Right lobe of liver (tissue), 6 donors: ENCODE measurements around the gene YBX2. TPM values are rescaled to one million over a fixed set of nuclear protein-coding genes. Genes with fewer than 3 reads are reported as not detected.

Source experiments
- ATAC-seq, 4 donors: fragments of 200-7000 bp; cut with Tn5 transposase; one replicate each; pipeline ENCODE4 v1.9.1; 2020; ENCODE audit warnings: mild to moderate bottlenecking in 4 of 4, moderate library complexity in 4 of 4
- DNase-seq, 3 donors: peaks; one replicate each; pipeline ENCODE4 v3.0.0-alpha.2; 2020
- H3K27ac ChIP-seq, 3 donors: fragments of 200-600 bp; one replicate each; pipeline ENCODE4 v1.8.0; 2022
- H3K27me3 ChIP-seq, 2 donors: fragments of 200-600 bp; one replicate each; pipeline ENCODE4 v1.8.0; 2022
- H3K36me3 ChIP-seq, 4 donors: fragments of 200-600 bp; sonication (generic) in 1 of 4; one replicate each; pipeline versions ENCODE4 v1.5.1 to v1.8.0; 2017 to 2022; ENCODE audit warnings: control low read depth in 1 of 4
- H3K4me1 ChIP-seq, 4 donors: fragments of 200-600 bp; sonication (generic) in 1 of 4; one replicate each; pipeline versions ENCODE4 v1.5.1 to v1.8.0; 2017 to 2022; ENCODE audit warnings: control low read depth in 1 of 4
- H3K4me3 ChIP-seq, 3 donors: fragments of 200-600 bp; one replicate each; pipeline ENCODE4 v1.8.0; 2022
- H3K9me3 ChIP-seq, 4 donors: fragments of 200-600 bp; sonication (generic) in 1 of 4; one replicate each; pipeline versions ENCODE4 v1.5.1 to v1.8.0; 2017 to 2022; ENCODE audit warnings: control low read depth in 1 of 4
- CTCF ChIP-seq, 4 donors: fragments of 200-600 bp in 3 of 4; fragments of 450-650 bp in 1 of 4; IDR thresholded peaks; one replicate each; pipeline versions ENCODE4 v1.5.1 to v1.8.0; 2016 to 2022; ENCODE audit warnings: antibody characterized with exemption in 4 of 4, mild to moderate bottlenecking in 2 of 4
- POLR2A ChIP-seq: fragments of 450-650 bp; IDR thresholded peaks from one replicate; pipeline ENCODE4 v1.6.1; 2017; ENCODE audit warnings: antibody characterized with exemption, mild to moderate bottlenecking
- WGBS: methylation state at CpG from one replicate; pipeline ENCODE4 v1.1.6; 2018; ENCODE audit warnings: low coverage, low lambda C conversion rate; ENCODE audit not compliant: insufficient coverage; ENCODE audit errors: missing lambda C conversion rate; 5-methylcytosine and 5-hydroxymethylcytosine counted together
- intact Hi-C, 2 donors: fragments of 100-400 bp; cut with DNase I; formaldehyde crosslinking; loops; one replicate each; pipeline versions ENCODE4 v1.11.2 to v1.14.1; 2022
- total RNA-seq, 6 experiments: library from RNA; depleted of rRNA in 2 of 6; stranded (reverse); fragments of >200 nt in 2 of 6; fragmentation: NEBNext Ultra II Directional in 3 of 6; extraction: Animal tissue kit (Norgen Biotek cat#: 25700) in 3 of 6; gene quantifications; one replicate each; pipeline versions ENCODE4 v1.1.0 to v1.2.4, GENCODE V29; 2016 to 2023
- donor health status: DM: no; HTN: yes; CAD: no.
- donor health status: DM: no; HTN: no; CAD: no.
- donor health status: DM: no; HTN: no; CAD: no.
- donor health status: DM: no; HTN: yes; CAD: no.
- donor health status: DM: no; HTN: yes; CAD: no.

Gene YBX2
- total RNA-seq, 6 experiments from 2014 or later = 0.27 to 1.7 (median 0.90) TPM

DNA sequence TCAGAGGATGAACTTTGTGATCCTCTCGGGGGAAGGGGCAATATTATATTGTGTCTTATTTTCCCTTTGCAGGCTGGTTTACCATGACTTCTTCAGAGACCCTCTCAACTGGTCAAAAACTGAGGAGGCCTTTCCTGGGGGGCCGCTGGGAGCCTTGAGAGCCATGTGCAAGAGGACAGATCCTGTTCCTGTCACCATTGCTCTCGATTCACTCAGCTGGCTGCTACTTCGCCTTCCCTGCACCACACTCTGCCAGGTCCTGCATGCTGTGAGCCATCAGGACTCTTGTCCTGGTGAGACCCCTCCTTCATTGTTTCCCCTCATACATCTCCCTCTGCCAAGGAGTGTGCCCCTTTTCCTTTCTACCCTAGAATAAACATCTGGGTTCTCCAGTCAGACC is 39.9 kb downstream of the YBX2 start:
- H3K27me3 ChIP-seq = no peaks in the 10 kb centered on the region
- TF ChIP-seq POLR2A (no peak), CTCF (IDR thresholded peaks at IDR 0.05) (no peak)
- no peak for ATAC-seq
- no peaks in the 10 kb centered on the region for H3K9me3 ChIP-seq
- intact Hi-C loops = no loop called here
- 86% methylated on average over 4 of the region's 4 CpGs for WGBS
- H3K27ac ChIP-seq = no peak overlapping the region
- no peak for DNase-seq
- H3K36me3 ChIP-seq = peaks cover 0 to 26% (median 6%) of the 10 kb centered on the region in 4 donors
- H3K4me3 ChIP-seq = no peak overlapping the region
- H3K4me1 ChIP-seq = peaks cover 0 to 39% (median 14%) of the 10 kb centered on the region in 4 donors

- TF ChIP-seq POLR2A = no peak
- no peak for TF ChIP-seq CTCF (IDR thresholded peaks at IDR 0.05)
- peaks cover 0 to 34% (median 12%) of the 10 kb centered on the region in 4 donors for H3K4me1 ChIP-seq
- DNase-seq = no peak
- H3K27ac ChIP-seq = peak overlapping the region; percentile 99 to 100 (median 99)
- H3K9me3 ChIP-seq = no peaks in the 10 kb centered on the region
- peak overlapping the region; percentile 75 to 96 (median 85) for H3K4me3 ChIP-seq
- WGBS = 61% methylated on average over 5 of the region's 5 CpGs
- intact Hi-C loops = no loop called here
- H3K36me3 ChIP-seq = peaks cover 0 to 26% (median 6%) of the 10 kb centered on the region in 4 donors
- ATAC-seq = no peak
- no peaks in the 10 kb centered on the region for H3K27me3 ChIP-seq
These were observed 41.4 kb downstream of the YBX2 start for GRCh38 chr17:7253082-7253481.

DNA sequence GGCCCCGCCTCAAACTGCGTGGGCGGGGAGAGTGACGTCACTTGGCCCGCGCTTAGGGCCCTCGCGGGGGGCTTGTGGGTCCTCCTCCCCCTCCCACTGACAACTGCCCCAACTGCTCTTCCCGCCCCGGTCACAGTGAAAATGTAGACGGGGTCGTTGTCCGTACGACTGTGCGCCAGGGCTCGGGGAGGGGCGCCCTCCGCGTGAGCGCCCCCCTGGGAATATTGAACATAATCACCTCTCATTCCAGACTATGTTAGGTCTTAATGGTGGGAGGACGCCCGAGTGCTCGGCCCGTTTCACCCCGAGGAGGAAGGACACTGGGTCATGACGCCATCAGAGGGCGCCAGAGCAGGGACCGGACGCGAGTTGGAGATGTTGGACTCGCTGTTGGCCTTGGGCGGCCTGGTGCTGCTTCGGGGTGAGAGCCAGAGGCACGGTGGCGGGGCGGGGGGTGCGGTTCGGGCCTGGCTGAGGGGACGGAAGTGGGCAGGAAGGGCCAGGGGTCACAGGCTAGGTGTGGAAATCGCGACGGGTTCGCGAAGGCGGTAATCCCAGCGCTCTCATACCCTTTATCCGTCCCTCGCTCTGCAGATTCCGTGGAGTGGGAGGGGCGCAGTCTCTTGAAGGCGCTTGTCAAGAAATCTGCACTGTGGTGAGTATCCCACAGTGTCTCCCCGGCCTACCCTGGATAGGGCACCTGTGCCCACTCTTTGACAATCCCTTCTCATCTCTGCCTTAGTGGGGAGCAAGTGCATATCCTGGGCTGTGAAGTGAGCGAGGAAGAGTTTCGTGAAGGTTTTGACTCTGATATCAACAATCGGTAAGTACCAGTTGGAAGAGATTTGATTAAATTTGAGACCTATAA is 42.0 kb downstream of the YBX2 start, which contains the start of gene ELP5:
Gene ELP5 (plus strand): TSS at position 40 of the 868 bp plus-strand sequence. CDS start 336 bp downstream, at position 376.
- Histone ChIP-seq H3K36me3 (peaks cover 0 to 25% (median 5%) of the 10 kb centered on the region in 4 donors), H3K9me3 (no peaks in the 10 kb centered on the region), H3K4me3 (peak within 1 kb of the TSS; percentile 75 to 96 (median 85)), H3K27me3 (no peaks in the 10 kb centered on the region), H3K27ac (peak within 1 kb of the TSS; percentile 99 to 100 (median 99)), H3K4me1 (peaks cover 0 to 28% (median 9%) of the 10 kb centered on the region in 4 donors)
- intact Hi-C loops = no loop called here
- peak; percentile 77 to 82 (median 80) for ATAC-seq
- TF ChIP-seq CTCF (IDR thresholded peaks at IDR 0.05) (peak in 3 of 4 donors; percentile 32 to 61 (median 39)), POLR2A (peak; percentile 65)
- DNase-seq = peak; percentile 96 to 97 (median 96)
- WGBS = under 1% methylated on average over 36 of the region's 55 CpGs

DNA sequence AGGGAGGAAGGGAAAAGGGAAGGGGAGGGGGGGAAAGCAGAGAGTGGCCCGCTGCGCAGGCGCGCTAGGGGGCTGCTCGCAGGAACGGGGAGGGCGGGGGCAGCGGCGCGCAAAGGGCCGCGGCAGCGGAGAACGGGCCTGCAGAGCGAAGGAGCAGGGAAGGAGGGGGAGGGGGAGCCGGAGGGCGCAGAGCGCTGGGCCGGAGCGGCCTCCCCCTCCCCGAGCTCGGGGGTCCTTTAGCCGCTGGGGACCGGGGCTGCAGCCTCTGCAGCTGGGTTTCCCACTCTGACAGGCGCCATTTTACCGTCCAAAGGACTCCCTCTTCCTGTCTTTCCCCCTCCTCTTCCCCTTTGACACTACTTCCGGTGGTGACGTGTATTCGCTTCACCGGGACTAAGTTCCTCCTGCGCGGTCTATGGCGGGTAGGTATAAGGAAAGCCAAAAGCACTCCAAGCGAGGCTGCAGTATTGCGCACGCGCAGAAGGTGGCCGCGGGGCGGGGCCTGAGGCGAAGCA is 42.7 kb downstream of the YBX2 start, which contains the start of gene CTDNEP1:
Gene CTDNEP1 (minus strand): TSS at position 74 of the 515 bp plus-strand sequence. CDS start 438 bp downstream, outside the sequence.
- intact Hi-C loops = no loop called here
- DNase-seq (peak; percentile 99), ATAC-seq (peak; percentile 87 to 94 (median 90))
- Histone ChIP-seq H3K4me1 (peaks cover 0 to 28% (median 8%) of the 10 kb centered on the region in 4 donors), H3K27ac (peak within 1 kb of the TSS; percentile 99 to 100 (median 99)), H3K9me3 (no peaks in the 10 kb centered on the region), H3K27me3 (no peaks in the 10 kb centered on the region), H3K4me3 (peak within 1 kb of the TSS; percentile 75 to 96 (median 85)), H3K36me3 (peaks cover 0 to 18% (median 7%) of the 10 kb centered on the region in 4 donors)
- TF ChIP-seq POLR2A = peak; percentile 75
- TF ChIP-seq CTCF (IDR thresholded peaks at IDR 0.05) = no peak
- WGBS = 0% methylated on average over 24 of the region's 41 CpGs
